GM19193 (cell line): ENCODE measurements around the gene CAMK4.

Experiments used
- POLR2A ChIP-seq: IDR thresholded peaks from 4 replicates; pipeline ENCODE4 v1.6.1; 2011; ENCODE audit not compliant: insufficient read depth, insufficient read length; ENCODE audit errors: extremely low read depth

Gene CAMK4

GRCh38 chr5:111310711-111311620 lies 86.8 kb downstream of the CAMK4 start:
- no peak for TF ChIP-seq POLR2A

DNA sequence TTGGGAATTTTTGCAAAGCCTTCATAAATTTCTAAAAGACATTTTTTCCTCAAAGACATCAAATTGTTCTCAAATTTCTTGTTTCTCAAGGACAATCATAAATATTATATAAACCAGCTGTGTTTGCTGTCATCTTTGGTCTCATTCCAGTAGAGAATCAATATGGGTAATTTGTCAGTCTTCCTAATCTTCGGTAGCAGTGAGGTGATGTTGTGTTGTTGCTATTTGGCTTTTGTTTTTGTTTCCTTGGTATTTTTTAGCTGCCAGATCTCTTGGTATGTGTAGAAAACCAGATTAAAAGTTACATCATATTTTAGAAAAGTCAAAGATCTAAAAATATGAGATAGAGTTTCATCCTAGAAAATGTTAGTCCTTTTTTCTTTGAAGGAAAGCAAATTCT lies 87.5 kb downstream of the CAMK4 start:
- no peak for TF ChIP-seq POLR2A

GRCh38 chr5:111313017-111313724 lies 89.0 kb downstream of the CAMK4 start:
- TF ChIP-seq POLR2A, result no peak

GRCh38 chr5:111320953-111321352 lies 96.8 kb downstream of the CAMK4 start:
- no peak for TF ChIP-seq POLR2A

- TF ChIP-seq POLR2A, result no peak
These were observed 97.2 kb downstream of the CAMK4 start for GRCh38 chr5:111321376-111321775.

GRCh38 chr5:111326551-111326950 lies 102.4 kb downstream of the CAMK4 start:
- no peak for TF ChIP-seq POLR2A

DNA sequence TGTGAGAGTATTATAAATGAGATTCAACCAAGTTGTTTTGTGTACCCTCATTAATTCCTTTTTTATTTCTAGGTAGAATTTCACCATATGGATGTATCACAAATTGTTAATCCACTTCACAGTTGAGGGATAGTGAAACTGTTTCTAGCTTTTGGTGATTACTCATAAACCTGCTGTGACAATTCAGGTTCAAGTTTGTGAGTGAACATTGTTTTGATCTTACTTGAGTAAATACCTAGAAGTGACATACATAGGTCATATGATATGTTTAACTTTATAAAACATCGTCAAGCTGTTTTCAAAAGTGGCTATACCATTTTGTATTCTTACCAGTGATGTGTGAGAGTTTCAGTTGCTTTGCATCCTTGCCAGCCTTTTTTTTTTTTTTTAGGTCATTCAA lies 112.9 kb downstream of the CAMK4 start:
- TF ChIP-seq POLR2A, result no peak

- no peak for TF ChIP-seq POLR2A
These were observed 113.5 kb downstream of the CAMK4 start for GRCh38 chr5:111337688-111338087.

DNA sequence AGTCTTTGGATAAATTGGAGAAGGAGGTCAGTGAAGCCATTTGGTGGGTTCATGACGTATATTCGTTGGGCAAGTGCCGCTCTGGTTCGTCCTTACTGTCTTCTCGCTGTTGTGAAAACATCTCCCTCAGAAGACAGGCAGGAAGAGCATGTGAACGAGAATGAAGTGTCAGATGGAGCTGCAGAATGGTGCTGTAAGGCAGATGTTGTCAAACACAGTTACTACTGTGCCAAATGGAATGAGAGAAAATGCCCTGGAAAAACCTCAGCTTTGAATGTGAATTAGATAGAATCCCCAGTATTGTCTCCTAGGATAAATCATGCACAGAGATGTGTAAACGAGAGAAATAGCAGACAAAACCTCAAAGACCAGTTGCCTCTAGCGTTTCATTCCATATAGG lies 121.5 kb downstream of the CAMK4 start:
- no peak for TF ChIP-seq POLR2A

- no peak for TF ChIP-seq POLR2A
These were observed 122.8 kb downstream of the CAMK4 start for GRCh38 chr5:111347021-111347420.

DNA sequence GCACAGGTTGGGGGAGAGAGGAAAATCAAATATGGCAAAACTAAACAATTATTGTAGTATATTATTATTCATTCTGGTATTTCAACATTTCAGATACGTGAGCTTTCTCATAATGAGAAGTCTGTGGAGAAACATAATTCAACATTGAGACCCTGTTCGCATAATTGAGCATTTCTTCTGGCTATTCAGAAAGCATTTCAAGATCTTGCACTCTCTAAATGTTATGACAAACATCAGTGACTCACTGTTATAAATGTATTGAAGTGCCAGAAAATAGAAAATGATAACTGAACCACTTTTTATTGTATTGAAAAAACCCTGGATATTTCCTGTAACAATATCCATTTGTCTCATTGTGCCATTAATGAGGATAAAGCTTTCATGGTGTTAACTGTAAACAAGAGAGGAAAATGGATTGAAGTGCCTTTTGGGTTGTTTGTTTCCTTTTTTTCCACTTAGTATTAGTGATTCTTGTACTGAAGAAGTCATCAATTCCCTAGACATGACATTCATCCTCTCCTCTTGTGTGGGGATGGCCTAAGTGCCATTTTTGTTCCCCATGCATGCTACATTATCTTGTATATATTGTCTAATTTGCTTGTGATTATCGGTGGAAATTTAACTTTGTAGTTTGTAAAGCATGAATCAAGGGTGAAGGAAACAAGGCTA lies 124.6 kb downstream of the CAMK4 start:
- no peak for TF ChIP-seq POLR2A

GRCh38 chr5:111349429-111349828 lies 125.2 kb downstream of the CAMK4 start:
- no peak for TF ChIP-seq POLR2A

- TF ChIP-seq POLR2A, result no peak
These were observed 128.9 kb downstream of the CAMK4 start for GRCh38 chr5:111353035-111353434.

DNA sequence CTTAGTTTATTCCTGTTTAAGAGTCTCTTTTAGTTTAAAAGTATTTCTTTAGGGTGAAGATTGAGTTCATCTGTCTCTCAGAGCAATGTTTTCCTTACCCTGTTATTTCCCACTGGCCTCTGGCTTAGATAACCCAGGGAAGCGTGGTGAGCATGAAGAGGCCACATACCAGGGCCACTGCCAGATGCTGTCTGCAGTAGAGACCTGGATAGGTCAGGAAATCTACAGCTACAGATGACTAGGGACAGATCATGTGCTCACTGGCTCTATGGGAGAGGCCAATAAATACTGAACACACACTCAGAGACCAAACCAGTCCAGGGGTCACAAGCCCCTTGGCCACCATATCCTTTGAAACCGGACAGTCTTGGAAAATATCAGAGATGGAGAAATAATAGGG lies 136.0 kb downstream of the CAMK4 start:
- no peak for TF ChIP-seq POLR2A

DNA sequence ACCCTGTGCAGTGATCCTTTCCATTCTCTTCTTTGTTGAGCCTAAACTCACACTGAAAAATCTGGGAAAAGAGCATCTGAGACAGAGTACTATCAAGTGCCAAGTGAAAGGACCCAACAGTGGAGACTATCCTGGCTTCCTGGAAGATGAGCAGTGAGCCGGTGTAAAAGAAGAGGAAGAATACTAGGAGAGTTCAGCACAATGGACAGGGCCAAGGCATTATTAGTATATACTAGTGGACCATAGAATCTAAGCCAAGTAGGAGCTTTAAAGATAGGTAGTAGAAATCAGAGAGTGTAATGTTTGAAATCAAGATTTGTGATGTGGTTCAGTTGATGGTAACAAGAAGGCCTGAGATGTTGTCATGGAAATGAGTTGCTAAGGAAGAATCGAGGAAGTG lies 140.8 kb downstream of the CAMK4 start:
- TF ChIP-seq POLR2A, result no peak
